BLaER1 (cell line): ENCODE measurements around the gene HTR2B.
"Not testable (repeated sequence)": the region's sequence is repeated elsewhere in the genome, so short reads cannot be mapped to it uniquely, and the experiment has no call there.

ENCODE experiments used
- H3K27ac ChIP-seq: shearing (Covaris generic); formaldehyde crosslinking; 2 replicates; pipeline ENCODE4 v1.8.1; 2022
- H3K27me3 ChIP-seq: shearing (Covaris generic); formaldehyde crosslinking; 2 replicates; pipeline ENCODE4 v1.8.1; 2022
- H3K36me3 ChIP-seq: shearing (Covaris generic); formaldehyde crosslinking; 2 replicates; pipeline ENCODE4 v1.8.1; 2022
- H3K4me1 ChIP-seq: shearing (Covaris generic); formaldehyde crosslinking; 2 replicates; pipeline ENCODE4 v1.8.1; 2022
- H3K4me2 ChIP-seq: shearing (Covaris generic); formaldehyde crosslinking; 2 replicates; pipeline ENCODE4 v1.8.1; 2022
- H3K4me3 ChIP-seq: shearing (Covaris generic); formaldehyde crosslinking; 2 replicates; pipeline ENCODE4 v1.8.1; 2022
- H3K9ac ChIP-seq: shearing (Covaris generic); formaldehyde crosslinking; 2 replicates; pipeline ENCODE4 v1.8.1; 2022
- H3K9me3 ChIP-seq: shearing (Covaris generic); formaldehyde crosslinking; 2 replicates; pipeline ENCODE4 v1.8.1; 2022
- H4K20me1 ChIP-seq: shearing (Covaris generic); formaldehyde crosslinking; 2 replicates; pipeline ENCODE4 v1.8.1; 2022
- Cebpa-rat ChIP-seq: shearing (Covaris generic); IDR thresholded peaks from 2 replicates; pipeline ENCODE4 v1.8.1; 2022

Gene HTR2B

GRCh38 chr2:231100990-231101389, 23.9 kb downstream of the HTR2B start:
- no peaks in the 10 kb centered on the region for H3K27me3 ChIP-seq
- H3K27ac ChIP-seq, result no peak overlapping the region
- no peak overlapping the region for H3K4me3 ChIP-seq
- no peaks in the 10 kb centered on the region for H3K4me1 ChIP-seq
- peaks cover 62% of the 10 kb centered on the region for H3K36me3 ChIP-seq
- H3K4me2 ChIP-seq, result no peak overlapping the region
- H3K9me3 ChIP-seq, result peaks cover 49% of the 10 kb centered on the region
- H4K20me1 ChIP-seq, result no peaks in the 10 kb centered on the region
- no peak for TF ChIP-seq Cebpa-rat
- no peak overlapping the region for H3K9ac ChIP-seq

- Histone ChIP-seq H3K4me3 (0 out of 2 replicates have a peak overlapping the region, but pooled peaks have one; percentile 4), H3K9me3 (peaks cover 56% of the 10 kb centered on the region), H3K36me3 (peaks cover 69% of the 10 kb centered on the region)
- H3K4me1 ChIP-seq, H3K27me3 ChIP-seq, H3K27ac ChIP-seq, H3K4me2 ChIP-seq, H4K20me1 ChIP-seq, H3K9ac ChIP-seq: not testable (repeated sequence)
Observed at GRCh38 chr2:231100321-231100720, 24.5 kb downstream of the HTR2B start.

GRCh38 chr2:231099918-231100317, 24.9 kb downstream of the HTR2B start:
- Histone ChIP-seq H3K27ac (no peak overlapping the region), H3K36me3 (peaks cover 73% of the 10 kb centered on the region), H3K4me1 (no peaks in the 10 kb centered on the region), H3K9me3 (peaks cover 59% of the 10 kb centered on the region), H3K27me3 (no peaks in the 10 kb centered on the region), H3K4me3 (0 out of 2 replicates have a peak overlapping the region, but pooled peaks have one; percentile 4), H3K4me2 (no peak overlapping the region), H4K20me1 (no peaks in the 10 kb centered on the region), H3K9ac (no peak overlapping the region)
- TF ChIP-seq Cebpa-rat, result no peak

DNA sequence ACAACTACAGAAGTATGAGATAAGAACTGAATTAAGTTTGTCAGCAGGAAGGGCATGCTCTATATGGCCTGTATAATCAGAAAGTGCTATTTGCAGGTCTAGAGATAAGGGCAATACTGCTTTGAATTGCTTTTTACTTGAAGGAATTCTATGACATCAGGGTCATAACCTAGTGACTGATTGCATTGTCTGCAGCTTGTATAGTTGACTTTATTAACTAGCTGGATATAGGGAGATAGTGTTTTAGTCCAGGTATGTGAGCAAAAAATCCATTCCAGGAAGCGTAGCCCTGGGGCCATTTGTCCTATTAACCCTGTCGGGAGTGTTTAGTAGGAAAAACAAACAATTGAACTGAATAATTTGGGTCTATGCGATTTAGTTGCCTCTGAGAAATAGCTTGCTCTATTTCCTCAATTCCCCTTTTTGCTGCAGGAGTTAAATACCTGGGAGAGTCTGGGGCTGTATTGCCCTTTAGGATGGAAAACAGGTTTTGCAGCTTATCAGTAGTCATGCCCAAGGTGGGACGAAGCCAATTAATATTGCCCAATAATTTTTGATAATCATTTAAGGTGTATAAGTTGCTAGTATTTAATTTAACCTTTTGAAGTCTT, 30.0 kb downstream of the HTR2B start:
- H3K27me3 ChIP-seq, result no peaks in the 10 kb centered on the region
- H3K4me3 ChIP-seq, result no peak overlapping the region
- H3K4me1 ChIP-seq, result no peaks in the 10 kb centered on the region
- H4K20me1 ChIP-seq, result no peaks in the 10 kb centered on the region
- H3K9me3 ChIP-seq, result peaks cover 58% of the 10 kb centered on the region
- TF ChIP-seq Cebpa-rat, result no peak
- no peak overlapping the region for H3K27ac ChIP-seq
- H3K9ac ChIP-seq, result no peak overlapping the region
- H3K36me3 ChIP-seq, result peaks cover 98% of the 10 kb centered on the region
- H3K4me2 ChIP-seq, result no peak overlapping the region

GRCh38 chr2:231093933-231094332, 30.9 kb downstream of the HTR2B start:
- Histone ChIP-seq H3K4me2 (no peak overlapping the region), H3K4me3 (no peak overlapping the region), H3K27ac (no peak overlapping the region), H3K9ac (no peak overlapping the region), H3K27me3 (no peaks in the 10 kb centered on the region), H4K20me1 (no peaks in the 10 kb centered on the region), H3K4me1 (no peaks in the 10 kb centered on the region), H3K36me3 (peaks cover 98% of the 10 kb centered on the region), H3K9me3 (peaks cover 49% of the 10 kb centered on the region)
- TF ChIP-seq Cebpa-rat, result no peak

DNA sequence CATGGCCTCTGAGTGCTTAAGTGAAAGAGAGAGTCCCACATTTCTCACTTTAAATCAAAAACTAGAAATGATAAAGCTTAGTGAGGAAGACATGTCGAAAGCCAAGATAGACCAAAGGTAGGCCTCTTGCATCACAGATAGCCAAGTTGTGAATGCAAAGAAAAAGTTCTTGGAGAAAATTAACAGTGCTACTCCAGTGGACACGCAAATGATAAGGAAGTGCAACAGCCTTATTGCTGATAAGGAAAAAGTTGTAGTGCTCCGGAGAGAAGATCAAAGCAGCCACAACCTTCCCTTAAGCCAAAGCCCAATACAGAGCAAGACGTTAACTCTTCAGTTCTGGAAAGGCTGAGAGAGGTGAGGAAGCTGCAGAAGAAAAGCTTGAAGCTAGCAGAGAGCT, 36.1 kb downstream of the HTR2B start:
- Histone ChIP-seq H3K4me3 (no peak overlapping the region), H3K9ac (no peak overlapping the region), H3K4me1 (no peaks in the 10 kb centered on the region), H3K36me3 (peaks cover 98% of the 10 kb centered on the region), H3K4me2 (no peak overlapping the region), H4K20me1 (no peaks in the 10 kb centered on the region), H3K9me3 (peaks cover 5% of the 10 kb centered on the region; the same call in 1 of the 2 replicates), H3K27ac (no peak overlapping the region), H3K27me3 (no peaks in the 10 kb centered on the region)
- TF ChIP-seq Cebpa-rat, result no peak

GRCh38 chr2:231084565-231084964, 40.3 kb downstream of the HTR2B start:
- Histone ChIP-seq H3K9me3 (no peaks in the 10 kb centered on the region), H3K36me3 (peaks cover 100% of the 10 kb centered on the region), H3K27me3 (no peaks in the 10 kb centered on the region), H3K4me3 (no peak overlapping the region), H3K4me2 (no peak overlapping the region), H3K9ac (no peak overlapping the region), H3K27ac (no peak overlapping the region), H4K20me1 (no peaks in the 10 kb centered on the region), H3K4me1 (no peaks in the 10 kb centered on the region)
- no peak for TF ChIP-seq Cebpa-rat

DNA sequence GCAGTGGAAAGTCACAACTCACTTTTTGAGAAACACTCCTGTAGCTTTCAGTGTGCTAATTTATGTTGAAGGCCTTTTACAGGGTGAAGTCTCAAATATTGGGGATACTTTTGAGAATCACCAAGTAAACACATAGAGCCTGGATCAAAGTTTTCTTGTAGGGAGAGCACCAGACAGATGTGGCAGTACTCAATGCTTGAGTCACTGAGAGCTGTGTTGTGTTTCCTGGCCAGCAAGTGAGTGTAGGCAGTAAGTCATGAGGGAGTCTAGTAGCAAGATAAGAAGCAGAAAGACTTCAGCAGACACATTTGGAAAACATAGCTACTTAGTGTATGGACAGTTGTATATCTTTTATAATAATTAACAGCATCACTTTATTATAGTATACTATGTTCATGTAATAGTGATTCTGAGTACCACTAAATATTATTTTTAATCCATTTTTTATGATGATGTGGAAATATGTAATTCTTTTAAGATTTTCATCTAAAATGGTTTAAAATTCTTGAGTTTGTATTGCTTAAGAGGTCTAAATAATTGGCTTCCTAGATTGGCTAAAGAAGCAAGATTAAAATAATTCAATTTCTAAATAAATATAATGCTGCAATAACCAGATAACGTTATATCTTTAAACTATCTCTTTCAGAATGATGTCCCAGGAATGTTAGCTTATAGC, 55.3 kb downstream of the HTR2B start:
- peaks cover 78% of the 10 kb centered on the region for H3K36me3 ChIP-seq
- no peak overlapping the region for H3K4me2 ChIP-seq
- no peak for TF ChIP-seq Cebpa-rat
- H3K9ac ChIP-seq, result no peak overlapping the region
- H3K27me3 ChIP-seq, result no peaks in the 10 kb centered on the region
- H3K4me1 ChIP-seq, result no peaks in the 10 kb centered on the region
- H3K27ac ChIP-seq, result no peak overlapping the region
- peaks cover 4% of the 10 kb centered on the region; the same call in 1 of the 2 replicates for H4K20me1 ChIP-seq
- no peaks in the 10 kb centered on the region for H3K9me3 ChIP-seq
- no peak overlapping the region for H3K4me3 ChIP-seq

- no peak overlapping the region for H3K27ac ChIP-seq
Observed at GRCh38 chr2:231068525-231069222, 56.2 kb downstream of the HTR2B start.

GRCh38 chr2:231067531-231067930, 57.3 kb downstream of the HTR2B start:
- H3K27me3 ChIP-seq, H3K9me3 ChIP-seq, H4K20me1 ChIP-seq, H3K9ac ChIP-seq, H3K4me3 ChIP-seq, H3K27ac ChIP-seq, H3K4me2 ChIP-seq, H3K4me1 ChIP-seq: not testable (repeated sequence)
- peaks cover 86% of the 10 kb centered on the region for H3K36me3 ChIP-seq

More at GRCh38 chr2:231068525-231069222, 56.2 kb downstream of the HTR2B start:
- no peak overlapping the region for H3K9ac ChIP-seq
- H3K4me2 ChIP-seq, result no peak overlapping the region
- no peaks in the 10 kb centered on the region for H3K4me1 ChIP-seq
- H3K9me3 ChIP-seq, result no peaks in the 10 kb centered on the region
- TF ChIP-seq Cebpa-rat, result no peak
- H4K20me1 ChIP-seq, result peaks cover 5% of the 10 kb centered on the region; the same call in 1 of the 2 replicates
- H3K4me3 ChIP-seq, result no peak overlapping the region
- no peaks in the 10 kb centered on the region for H3K27me3 ChIP-seq
- H3K36me3 ChIP-seq, result peaks cover 83% of the 10 kb centered on the region
